Fibroblast of the aortic adventitia (primary cell): ENCODE results near the gene CREB5. TPM values are rescaled to one million over a fixed set of nuclear protein-coding genes. Genes with fewer than 3 reads are reported as not detected.

Experiments
- DNase-seq: peaks from one replicate; pipeline ENCODE4 v3.0.0-alpha.2; 2010; ENCODE audit warnings: low read depth
- H3K4me3 ChIP-seq: 2 replicates; pipeline ENCODE4 v1.5.1; 2011; ENCODE audit warnings: low read depth, mild to moderate bottlenecking, control low read depth, low read length, moderate library complexity
- total RNA-seq: library from RNA; depleted of rRNA; stranded (reverse); fragments of >200 nt; gene quantifications from 2 replicates; pipeline ENCODE4 v1.2.3, GENCODE V29; 2012; ENCODE audit warnings: low replicate concordance
- TF ChIP-seq, protein P1 (sequence below): IDR thresholded peaks from 2 replicates; pipeline ENCODE4 v1.5.1; 2011; ENCODE audit warnings: mild to moderate bottlenecking, low read length, control low read depth, inconsistent platforms; ENCODE audit not compliant: insufficient read depth

CREB5 gene
- total RNA-seq, 1 donor, result 5.2 TPM

DNA sequence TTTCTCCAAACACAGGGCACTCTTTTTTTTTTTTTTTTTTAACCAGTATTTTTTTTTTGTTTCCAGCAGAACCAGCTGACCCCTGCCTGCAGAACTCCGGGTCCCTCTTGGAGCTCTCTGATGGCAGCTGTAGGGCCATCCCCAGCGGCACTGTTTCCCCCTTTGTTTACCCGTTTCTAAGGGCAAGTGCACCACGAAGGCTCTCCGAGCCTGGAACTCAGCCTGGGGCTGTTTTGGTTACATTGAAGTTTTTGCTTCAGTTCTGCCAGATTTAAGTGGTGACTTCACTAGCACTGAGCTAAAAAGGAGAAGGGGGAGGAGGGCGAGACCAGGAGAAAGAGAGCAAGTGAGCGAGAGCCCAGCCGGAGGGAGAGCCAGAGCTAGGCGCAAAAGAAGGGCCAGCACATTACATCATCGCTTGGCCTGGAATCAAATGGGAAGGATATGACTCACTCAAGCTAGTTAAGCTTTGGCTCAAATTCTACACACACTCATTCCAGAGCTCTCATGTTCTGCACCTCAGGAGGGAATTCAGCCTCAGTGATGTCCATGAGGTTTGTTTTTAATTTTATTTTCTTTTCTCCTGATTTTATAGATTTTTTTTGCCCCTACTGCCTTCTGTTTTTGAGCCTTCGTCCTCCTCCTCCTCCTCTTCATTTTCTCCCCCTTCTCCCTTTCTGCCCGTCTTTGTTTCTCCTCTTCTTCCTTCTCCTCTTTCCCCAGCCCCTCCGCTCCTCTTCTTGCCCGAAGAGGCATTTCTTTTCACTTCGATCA lies 273.5 kb downstream of the CREB5 start:
- TF ChIP-seq, protein P1, sequence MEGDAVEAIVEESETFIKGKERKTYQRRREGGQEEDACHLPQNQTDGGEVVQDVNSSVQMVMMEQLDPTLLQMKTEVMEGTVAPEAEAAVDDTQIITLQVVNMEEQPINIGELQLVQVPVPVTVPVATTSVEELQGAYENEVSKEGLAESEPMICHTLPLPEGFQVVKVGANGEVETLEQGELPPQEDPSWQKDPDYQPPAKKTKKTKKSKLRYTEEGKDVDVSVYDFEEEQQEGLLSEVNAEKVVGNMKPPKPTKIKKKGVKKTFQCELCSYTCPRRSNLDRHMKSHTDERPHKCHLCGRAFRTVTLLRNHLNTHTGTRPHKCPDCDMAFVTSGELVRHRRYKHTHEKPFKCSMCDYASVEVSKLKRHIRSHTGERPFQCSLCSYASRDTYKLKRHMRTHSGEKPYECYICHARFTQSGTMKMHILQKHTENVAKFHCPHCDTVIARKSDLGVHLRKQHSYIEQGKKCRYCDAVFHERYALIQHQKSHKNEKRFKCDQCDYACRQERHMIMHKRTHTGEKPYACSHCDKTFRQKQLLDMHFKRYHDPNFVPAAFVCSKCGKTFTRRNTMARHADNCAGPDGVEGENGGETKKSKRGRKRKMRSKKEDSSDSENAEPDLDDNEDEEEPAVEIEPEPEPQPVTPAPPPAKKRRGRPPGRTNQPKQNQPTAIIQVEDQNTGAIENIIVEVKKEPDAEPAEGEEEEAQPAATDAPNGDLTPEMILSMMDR, result no peak
- peak; percentile 100 for DNase-seq
- H3K4me3 ChIP-seq, result peak overlapping the region; percentile 62

DNA sequence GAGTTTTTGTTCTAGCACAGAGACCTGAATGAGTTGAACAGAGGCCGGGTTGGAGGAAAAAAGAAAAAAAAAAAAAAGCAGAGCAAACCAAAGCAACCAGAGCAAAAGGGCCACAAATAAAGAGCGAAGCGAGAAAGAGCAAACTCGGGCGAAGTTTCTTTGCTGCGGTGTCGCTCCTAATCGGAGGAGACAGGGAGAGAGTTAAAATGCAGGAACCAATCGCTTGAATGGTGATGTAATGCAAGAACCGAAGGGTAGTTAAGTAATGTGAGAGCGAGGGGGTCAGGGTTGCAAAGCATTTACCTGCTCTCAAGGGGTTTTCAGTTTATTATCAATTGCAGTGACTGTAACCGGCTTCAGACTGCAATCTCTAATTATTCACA lies 274.1 kb downstream of the CREB5 start:
- H3K4me3 ChIP-seq, result peak overlapping the region; percentile 62
- TF ChIP-seq, protein P1, result no peak
- DNase-seq, result peak; percentile 56

DNA sequence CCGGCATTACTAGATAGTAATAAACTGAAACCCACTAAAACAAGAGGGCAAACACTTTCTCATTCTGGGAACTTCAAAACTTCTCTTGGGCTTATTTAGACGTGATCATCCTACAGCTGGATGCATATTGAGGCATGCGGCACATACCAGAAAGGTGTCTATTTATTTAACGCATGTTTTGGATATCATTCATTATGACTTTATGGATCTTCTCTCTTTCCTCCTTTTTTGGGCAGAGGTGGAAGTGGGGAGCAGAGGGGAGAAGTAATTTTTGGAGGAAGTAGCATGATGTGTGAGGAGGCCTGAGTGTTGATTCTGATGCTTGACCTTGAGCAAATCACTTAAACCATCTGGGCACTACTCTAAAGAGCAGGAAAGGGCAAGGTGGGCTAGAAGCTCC lies 275.2 kb downstream of the CREB5 start:
- no peak for DNase-seq
- no peak overlapping the region for H3K4me3 ChIP-seq
- TF ChIP-seq, protein P1, result no peak

DNA sequence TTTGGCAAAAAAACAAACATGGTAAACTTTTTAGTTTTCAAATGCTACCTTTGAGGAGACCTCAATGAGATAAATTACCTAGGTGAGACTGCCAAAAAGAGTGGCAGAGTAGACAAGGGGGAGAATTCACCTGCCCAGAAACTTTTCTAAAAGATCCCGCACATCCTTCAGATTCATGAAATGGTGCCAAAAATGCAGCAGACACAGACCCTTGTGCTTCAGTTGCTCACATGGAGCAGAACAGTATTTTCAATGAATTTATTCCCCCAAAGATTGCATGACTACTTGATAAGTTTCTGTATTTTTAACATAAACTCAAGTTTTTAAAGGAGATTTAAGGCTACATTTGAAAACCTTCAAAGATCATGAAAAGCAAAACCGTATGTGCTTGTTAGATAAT lies 275.9 kb downstream of the CREB5 start:
- H3K4me3 ChIP-seq, result no peak overlapping the region
- TF ChIP-seq, protein P1, result no peak
- no peak for DNase-seq

DNA sequence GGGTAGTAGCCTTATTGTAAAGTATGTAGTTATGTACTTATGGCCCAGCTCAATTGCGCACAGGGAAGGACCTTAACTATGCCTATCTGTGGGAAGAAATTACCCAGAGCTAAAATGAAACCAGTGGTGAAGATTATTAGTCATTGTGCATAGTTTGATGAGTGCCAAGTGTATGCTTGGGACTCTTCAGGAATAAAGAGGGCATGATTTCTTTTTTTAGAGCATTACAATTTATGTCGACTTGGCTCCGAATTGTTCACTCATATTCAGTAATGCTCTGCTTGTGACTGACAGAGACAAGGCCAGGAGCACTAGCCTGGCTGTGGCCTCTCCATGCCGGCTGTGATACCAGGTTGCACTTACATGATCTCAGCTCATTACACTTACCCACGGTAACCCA lies 276.3 kb downstream of the CREB5 start:
- DNase-seq, result peak; percentile 77
- TF ChIP-seq, protein P1, result no peak
- H3K4me3 ChIP-seq, result no peak overlapping the region

DNA sequence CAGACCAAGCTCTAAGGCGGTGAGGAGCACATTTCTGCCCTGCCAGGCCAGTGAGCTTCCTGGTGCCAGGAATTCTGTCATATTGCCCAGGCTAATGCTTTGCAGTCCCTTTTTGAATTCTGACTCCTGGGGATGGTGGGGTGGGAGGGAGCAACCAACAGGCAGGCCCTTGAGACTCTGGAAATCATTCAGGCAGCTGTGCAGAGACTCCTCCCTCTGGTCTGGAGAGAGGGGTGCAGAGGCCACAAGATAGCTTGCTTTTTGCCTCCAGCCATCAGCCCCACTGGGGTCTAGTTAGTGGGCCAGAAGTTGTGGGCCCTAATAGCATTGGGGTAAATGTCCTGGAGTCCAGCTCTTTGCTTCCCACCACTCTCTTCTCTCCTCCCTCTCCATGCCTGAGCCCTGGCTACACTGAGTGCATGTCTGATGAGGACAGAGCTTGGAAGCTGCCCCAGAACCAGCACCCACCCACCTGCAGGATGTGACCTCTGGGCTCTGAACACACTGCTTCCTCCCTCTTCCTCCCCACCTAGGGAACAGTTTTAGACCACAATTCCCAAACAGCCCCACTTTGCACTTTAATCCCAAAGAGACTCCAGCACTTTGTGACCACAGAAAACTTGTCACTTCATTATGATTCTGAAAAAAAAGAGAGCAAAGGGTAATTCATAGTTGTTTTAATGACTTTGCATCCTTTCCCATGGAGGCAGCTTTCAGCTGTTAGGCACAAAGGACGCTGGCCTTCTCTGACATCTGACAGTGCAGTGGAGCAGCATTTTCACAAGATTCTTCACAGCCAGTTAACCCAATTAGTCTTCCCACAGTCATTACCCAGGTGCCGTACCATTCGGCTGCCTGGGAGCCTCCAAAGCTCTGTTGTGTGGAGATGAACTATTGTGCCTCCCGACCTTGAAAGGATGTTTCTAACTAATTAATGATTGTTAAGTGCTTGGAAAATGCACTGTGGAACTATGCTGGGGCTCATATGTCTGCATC lies 283.3 kb downstream of the CREB5 start:
- no peak for DNase-seq
- H3K4me3 ChIP-seq, result no peak overlapping the region
- TF ChIP-seq, protein P1, result no peak
